Smooth muscle cell (in vitro differentiated cells): ENCODE measurements around the gene CKAP4. TPM values are rescaled to one million over a fixed set of nuclear protein-coding genes. Genes with fewer than 3 reads are reported as not detected.

ENCODE experiments used
- DNase-seq: peaks from one replicate; lab custom pipeline; 2025; ENCODE audit not compliant: unreplicated experiment; lab: John Stamatoyannopoulos, UW
- H2AFZ ChIP-seq: fragments of 200-600 bp; sonication (generic); 2 replicates; pipeline ENCODE4 v1.6.0; 2016; ENCODE audit warnings: antibody characterized with exemption, low read depth, mild to moderate bottlenecking
- H3F3A ChIP-seq: fragments of 200-600 bp; sonication (generic); 2 replicates; pipeline ENCODE4 v1.6.0; 2017; ENCODE audit warnings: antibody characterized with exemption, low read depth
- H3K27ac ChIP-seq: fragments of 200-600 bp; sonication (generic); 2 replicates; pipeline ENCODE4 v1.5.1; 2016; ENCODE audit warnings: low read depth, mild to moderate bottlenecking
- H3K27me3 ChIP-seq: fragments of 200-600 bp; sonication (generic); 2 replicates; pipeline ENCODE4 v1.6.1; 2016; ENCODE audit warnings: low read depth, mild to moderate bottlenecking
- H3K36me3 ChIP-seq: fragments of 200-600 bp; sonication (generic); 2 replicates; pipeline ENCODE4 v1.5.1; 2016; ENCODE audit warnings: low read depth
- H3K4me1 ChIP-seq: fragments of 200-600 bp; sonication (generic); 2 replicates; pipeline ENCODE4 v1.5.1; 2016; ENCODE audit warnings: low read depth
- H3K4me2 ChIP-seq: fragments of 200-600 bp; sonication (generic); 2 replicates; pipeline ENCODE4 v1.6.0; 2016; ENCODE audit warnings: mild to moderate bottlenecking
- H3K4me3 ChIP-seq: fragments of 200-600 bp; sonication (generic); 2 replicates; pipeline ENCODE4 v1.5.1; 2016; ENCODE audit warnings: mild to moderate bottlenecking
- H3K79me2 ChIP-seq: fragments of 200-600 bp; sonication (generic); 2 replicates; pipeline ENCODE4 v1.6.0; 2016; ENCODE audit warnings: low read depth, mild to moderate bottlenecking
- H3K9ac ChIP-seq: fragments of 200-600 bp; sonication (generic); 2 replicates; pipeline ENCODE4 v1.6.0; 2016; ENCODE audit warnings: low read depth
- H3K9me3 ChIP-seq: fragments of 200-600 bp; sonication (generic); replicated peaks from 2 replicates; pipeline ENCODE4 v1.5.1; 2016; ENCODE audit warnings: low read depth
- H4K20me1 ChIP-seq: fragments of 200-600 bp; sonication (generic); 2 replicates; pipeline ENCODE4 v1.6.0; 2016; ENCODE audit warnings: low read depth
- CTCF ChIP-seq: fragments of 200-600 bp; sonication (generic); IDR thresholded peaks from 2 replicates; pipeline ENCODE4 v1.5.1; 2017; ENCODE audit warnings: borderline replicate concordance, mild to moderate bottlenecking, antibody characterized with exemption; ENCODE audit not compliant: insufficient read depth, poor library complexity, severe bottlenecking
- WGBS: methylation state at CpG from one replicate; pipeline ENCODE4 v1.1.7; 2016; ENCODE audit warnings: low lambda C conversion rate; 5-methylcytosine and 5-hydroxymethylcytosine counted together
- polyA plus RNA-seq: library from polyadenylated mRNA; unstranded; fragments of >200 nt; fragmentation: Nextera tagmentation; extraction: Ambion mirVana; gene quantifications from 2 replicates; pipeline ENCODE4 v1.2.1, GENCODE V29; 2016
- total RNA-seq: library from RNA; depleted of rRNA; stranded (reverse); fragments of >200 nt; gene quantifications from 2 replicates; pipeline ENCODE4 v1.2.3, GENCODE V29; 2014

The CKAP4 gene
- total and polyA plus RNA-seq, 2 experiments from 2014 or later: 241 to 486 TPM

GRCh38 chr12:106226884-106227640 is 20.8 kb downstream of the CKAP4 start:
- Histone ChIP-seq H3K27me3 (no peaks in the 10 kb centered on the region), H3K79me2 (no peaks in the 10 kb centered on the region), H3K4me3 (no peak overlapping the region), H3K4me2 (no peak overlapping the region), H3K9ac (no peak overlapping the region), H3K4me1 (no peaks in the 10 kb centered on the region), H3K36me3 (no peaks in the 10 kb centered on the region), H4K20me1 (no peaks in the 10 kb centered on the region), H2AFZ (peak overlapping the region; percentile 26), H3K27ac (peak overlapping the region; percentile 15), H3K9me3 (no peaks in the 10 kb centered on the region), H3F3A (no peaks in the 10 kb centered on the region)
- TF ChIP-seq CTCF: peak; percentile 60
- WGBS: 64% methylated on average over 11 of the region's 11 CpGs
- DNase-seq: no peak

GRCh38 chr12:106224355-106224706 is 23.5 kb downstream of the CKAP4 start:
- Histone ChIP-seq H3K36me3 (no peaks in the 10 kb centered on the region), H3K4me3 (no peak overlapping the region), H3K4me2 (no peak overlapping the region), H3F3A (no peaks in the 10 kb centered on the region), H3K4me1 (no peaks in the 10 kb centered on the region), H3K79me2 (no peaks in the 10 kb centered on the region), H2AFZ (no peak overlapping the region), H3K27ac (no peak overlapping the region), H4K20me1 (no peaks in the 10 kb centered on the region), H3K9ac (no peak overlapping the region), H3K9me3 (no peaks in the 10 kb centered on the region), H3K27me3 (no peaks in the 10 kb centered on the region)
- DNase-seq: no peak
- WGBS: 29% methylated on average over 4 of the region's 4 CpGs
- no peak for TF ChIP-seq CTCF

GRCh38 chr12:106223485-106224354 is 24.1 kb downstream of the CKAP4 start:
- Histone ChIP-seq H3K27me3 (no peaks in the 10 kb centered on the region), H3K79me2 (no peaks in the 10 kb centered on the region), H2AFZ (no peak overlapping the region), H3K9me3 (no peaks in the 10 kb centered on the region), H3K4me3 (no peak overlapping the region), H3K36me3 (no peaks in the 10 kb centered on the region), H3K4me1 (no peaks in the 10 kb centered on the region), H3F3A (no peaks in the 10 kb centered on the region), H4K20me1 (no peaks in the 10 kb centered on the region), H3K9ac (no peak overlapping the region), H3K4me2 (no peak overlapping the region), H3K27ac (no peak overlapping the region)
- DNase-seq: peak; percentile 30
- 40% methylated on average over 9 of the region's 9 CpGs for WGBS
- TF ChIP-seq CTCF: peak; percentile 92
